Measurements from ENCODE around the gene TBRG4.
A peak's percentile ranks its signal among the peaks of the same experiment; 100 is the strongest.

The TBRG4 gene

GRCh38 chr7:45089341-45089891 is 22.1 kb downstream of the TBRG4 start:
- DNase-seq (ENCODE audit: low spot score) = peak; percentile 71

- peak; percentile 82 for DNase-seq (ENCODE audit: low spot score)
Observed at GRCh38 chr7:45088821-45089340, 22.6 kb downstream of the TBRG4 start, which contains the start of gene NACAD. NACAD (minus strand) TSS chr7:45088969; CDS start chr7:45088894, 75 bp downstream.

- DNase-seq (ENCODE audit: low spot score) = no peak
Observed at GRCh38 chr7:45088146-45088701, 23.3 kb downstream of the TBRG4 start.

DNA sequence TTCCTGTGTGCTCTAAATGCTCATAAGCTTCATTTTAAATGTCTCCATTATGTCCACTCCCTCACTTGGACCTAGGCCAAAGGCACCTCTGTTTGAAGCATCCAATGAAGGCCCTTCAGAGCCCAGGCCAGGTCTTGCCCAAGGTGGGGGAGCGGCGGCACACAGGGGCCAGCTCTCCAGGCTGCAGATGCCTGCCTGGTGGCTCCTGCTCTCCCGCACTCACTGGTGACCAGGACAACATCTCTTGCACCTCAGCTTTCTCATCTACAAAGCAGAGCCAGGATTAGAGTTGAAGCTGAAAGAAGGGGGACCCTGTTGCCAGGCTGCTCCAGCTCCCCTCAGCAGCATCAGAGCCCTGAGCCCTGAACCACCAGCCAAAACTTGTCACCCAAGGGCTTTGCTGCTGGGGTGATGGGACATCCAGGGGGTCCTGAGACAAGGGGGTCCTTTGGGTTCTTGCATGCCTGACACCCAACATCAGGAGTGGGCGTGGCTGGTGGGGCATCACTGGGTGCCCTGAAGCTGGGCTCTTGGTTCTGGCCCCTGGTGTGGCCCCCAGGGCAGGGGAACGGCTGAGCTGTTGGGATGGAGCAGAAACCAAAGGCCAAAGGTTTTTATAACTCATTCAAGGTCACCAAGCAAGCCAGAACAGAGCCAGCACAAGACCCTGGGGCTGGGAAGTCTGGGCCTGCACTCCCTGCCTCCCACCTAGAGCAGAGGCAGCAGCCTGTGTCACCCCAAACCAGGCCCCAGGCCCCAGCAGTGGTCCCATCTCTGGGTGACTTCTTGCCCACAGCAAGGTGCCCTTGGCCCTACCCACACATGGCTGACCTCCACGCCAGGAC is 24.0 kb downstream of the TBRG4 start:
- DNase-seq (ENCODE audit: low spot score) = no peak

DNA sequence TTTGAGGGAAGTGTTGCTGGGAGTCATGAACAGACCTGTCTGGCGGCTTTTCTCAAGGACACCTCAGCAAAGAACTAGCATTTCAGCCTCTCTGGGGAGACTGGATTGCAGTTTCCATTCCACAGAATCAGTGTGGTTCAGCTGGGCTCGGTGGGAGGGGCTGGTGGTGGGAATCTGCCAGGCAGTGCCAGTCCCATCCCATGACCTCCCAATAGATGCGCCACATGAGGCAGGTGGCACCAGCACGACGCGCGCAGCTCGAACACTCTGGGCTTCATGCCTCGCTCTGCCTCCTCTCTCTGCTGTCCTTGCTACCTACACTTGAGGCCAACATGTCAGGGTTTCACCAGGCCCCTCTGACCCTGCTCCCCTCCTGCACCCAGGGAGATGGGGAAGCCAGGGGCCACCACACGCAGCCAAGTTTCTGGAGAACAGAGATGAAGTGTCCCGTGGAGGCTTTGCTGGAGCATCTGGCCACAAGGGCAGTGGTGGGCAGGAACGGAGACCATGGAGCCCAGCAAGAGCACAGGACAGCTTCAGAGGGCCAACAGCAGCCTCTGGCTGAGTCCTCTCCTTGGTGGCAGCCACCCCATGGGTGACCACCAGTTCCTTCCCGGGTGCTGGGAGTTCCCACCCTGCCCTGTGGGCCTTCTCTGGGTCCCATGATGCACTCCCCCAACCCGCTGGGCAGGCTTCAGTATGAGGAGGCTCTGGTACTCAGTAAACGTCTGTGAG is 25.0 kb downstream of the TBRG4 start:
- no peak for DNase-seq (ENCODE audit: low spot score)

GRCh38 chr7:45085619-45086200 is 25.8 kb downstream of the TBRG4 start:
- no peak for DNase-seq (ENCODE audit: low spot score)

GRCh38 chr7:45084901-45085618 is 26.4 kb downstream of the TBRG4 start:
- DNase-seq (ENCODE audit: low spot score) = no peak

DNA sequence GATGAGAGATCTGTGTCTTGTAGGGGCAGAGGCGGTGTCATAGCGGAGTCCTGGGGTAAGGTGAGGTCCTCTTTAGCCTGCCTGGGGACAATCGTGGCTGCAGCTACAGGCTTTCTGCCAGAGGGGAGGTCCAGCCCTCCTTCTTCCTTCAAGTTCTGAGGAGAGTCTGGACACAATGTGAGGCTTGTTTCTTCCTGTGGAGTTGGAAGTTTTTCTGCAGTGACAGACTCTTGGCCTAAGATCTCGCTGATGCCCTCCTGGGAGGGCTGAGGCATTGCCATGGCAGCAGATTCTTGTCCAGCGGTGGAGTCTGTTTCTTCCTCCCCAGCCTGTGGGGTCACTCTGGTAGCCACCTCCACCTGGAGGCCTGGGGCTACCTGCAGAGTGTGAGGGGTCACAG is 27.2 kb downstream of the TBRG4 start:
- no peak for DNase-seq (ENCODE audit: low spot score)

- no peak for DNase-seq (ENCODE audit: low spot score)
Observed at GRCh38 chr7:45082831-45083331, 28.6 kb downstream of the TBRG4 start.

- DNase-seq (ENCODE audit: low spot score) = no peak
Observed at GRCh38 chr7:45082031-45082830, 29.3 kb downstream of the TBRG4 start.

DNA sequence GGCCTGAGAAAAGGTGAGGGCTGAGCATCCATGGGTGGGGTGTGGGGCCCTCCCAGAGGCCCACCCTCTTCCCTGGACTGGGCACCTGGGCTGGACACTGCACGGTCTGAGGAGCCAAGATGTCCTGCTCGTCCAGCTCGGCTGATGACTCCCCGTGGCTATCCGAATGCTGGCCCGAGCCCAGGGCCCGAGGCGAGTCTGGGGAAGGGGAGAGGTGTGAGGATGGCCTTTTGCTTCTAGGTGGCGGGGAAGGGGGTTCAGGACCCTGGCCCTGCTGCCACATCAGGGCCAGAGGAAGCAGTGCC is 29.9 kb downstream of the TBRG4 start:
- no peak for DNase-seq (ENCODE audit: low spot score)

DNA sequence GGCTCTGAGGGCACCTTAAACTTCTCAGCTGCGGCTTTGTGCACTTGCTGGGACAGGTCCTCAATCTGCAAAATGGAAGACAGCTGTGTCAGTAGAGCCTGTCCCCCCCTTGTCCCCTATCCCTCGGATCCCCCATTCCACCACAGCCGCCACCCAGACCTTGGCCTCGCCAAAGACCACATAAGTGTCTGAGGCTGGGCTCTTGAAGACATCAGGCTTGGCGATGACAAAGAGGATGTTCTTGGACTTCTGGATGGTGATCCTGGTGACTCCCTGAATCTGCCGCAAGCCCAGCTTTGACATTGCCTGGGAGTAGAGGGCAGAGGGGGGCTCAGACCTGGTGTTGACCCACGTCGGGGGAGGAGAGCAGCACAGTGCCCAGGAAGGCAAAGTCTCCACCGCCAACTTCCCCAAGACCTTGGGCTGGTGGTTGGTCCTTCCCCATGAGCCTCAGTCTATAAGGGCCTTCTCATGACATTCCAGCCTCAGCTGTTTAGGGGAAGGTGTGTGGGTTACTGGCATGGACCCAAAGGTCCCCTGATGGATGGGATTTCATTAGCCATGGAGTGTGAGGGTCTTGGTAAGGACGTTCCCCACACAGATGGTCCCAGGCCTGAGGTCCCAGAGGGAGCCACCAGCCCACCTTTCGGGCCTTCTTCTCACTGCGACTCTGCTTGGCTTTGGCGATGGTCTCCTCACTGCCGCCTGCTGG is 30.4 kb downstream of the TBRG4 start:
- DNase-seq (ENCODE audit: low spot score) = no peak

DNA sequence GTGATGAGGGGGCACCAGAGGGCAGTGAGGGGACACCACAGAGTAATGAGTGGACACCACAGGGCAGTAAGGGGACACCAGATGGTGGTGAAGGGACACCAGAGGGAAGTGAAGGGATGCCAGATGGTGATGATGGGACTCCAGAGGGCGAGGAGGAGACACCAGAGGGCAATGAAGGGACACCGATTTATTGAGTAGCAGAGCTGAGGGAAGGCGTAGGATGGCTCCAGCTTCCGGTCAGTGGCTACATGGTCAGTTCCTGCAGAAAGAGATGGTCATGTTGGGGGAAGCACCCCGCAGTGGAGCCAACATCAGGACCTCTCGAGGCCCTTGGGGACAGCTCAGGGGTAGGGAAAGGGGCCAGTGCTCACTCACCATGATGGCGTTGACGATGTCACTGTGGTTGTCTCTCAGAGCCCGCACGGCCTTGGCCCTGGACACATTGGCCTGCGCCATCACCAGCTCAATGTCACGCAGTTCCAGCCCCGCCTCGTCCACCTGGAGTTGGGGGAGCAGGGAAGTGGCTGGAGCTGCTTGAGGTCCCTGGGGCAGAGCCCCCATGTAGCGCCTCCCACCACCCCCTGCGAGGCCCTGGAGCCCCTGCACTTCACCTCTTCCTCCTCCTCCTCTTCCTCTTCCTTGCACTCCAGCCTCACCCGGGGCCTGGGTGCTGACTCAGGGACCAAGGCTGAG is 31.1 kb downstream of the TBRG4 start:
- DNase-seq (ENCODE audit: low spot score) = no peak

GRCh38 chr7:45078125-45078681 is 33.3 kb downstream of the TBRG4 start:
- no peak for DNase-seq (ENCODE audit: low spot score)

GRCh38 chr7:45077579-45077978 is 33.9 kb downstream of the TBRG4 start:
- DNase-seq (ENCODE audit: low spot score) = no peak

DNA sequence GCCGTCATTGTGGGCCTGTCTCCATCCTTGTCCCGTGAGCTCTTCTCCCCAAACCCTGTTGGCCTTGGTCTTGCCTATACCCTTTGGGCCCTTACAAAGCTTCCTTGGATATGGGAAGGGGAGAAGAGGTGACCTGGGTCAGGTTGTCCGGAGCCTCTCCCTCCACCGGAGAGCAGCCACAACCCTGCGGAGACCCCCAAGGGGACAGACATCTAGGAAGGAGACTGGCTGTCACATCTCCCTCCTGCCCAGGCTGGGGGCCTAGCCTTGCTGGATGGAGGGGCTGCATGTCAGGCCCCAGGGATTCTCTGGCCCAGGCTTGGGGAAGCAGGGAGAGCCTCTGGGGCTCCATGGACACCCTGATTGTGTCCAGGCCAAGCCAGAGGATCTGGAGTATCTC is 34.6 kb downstream of the TBRG4 start:
- DNase-seq (ENCODE audit: low spot score) = no peak

DNA sequence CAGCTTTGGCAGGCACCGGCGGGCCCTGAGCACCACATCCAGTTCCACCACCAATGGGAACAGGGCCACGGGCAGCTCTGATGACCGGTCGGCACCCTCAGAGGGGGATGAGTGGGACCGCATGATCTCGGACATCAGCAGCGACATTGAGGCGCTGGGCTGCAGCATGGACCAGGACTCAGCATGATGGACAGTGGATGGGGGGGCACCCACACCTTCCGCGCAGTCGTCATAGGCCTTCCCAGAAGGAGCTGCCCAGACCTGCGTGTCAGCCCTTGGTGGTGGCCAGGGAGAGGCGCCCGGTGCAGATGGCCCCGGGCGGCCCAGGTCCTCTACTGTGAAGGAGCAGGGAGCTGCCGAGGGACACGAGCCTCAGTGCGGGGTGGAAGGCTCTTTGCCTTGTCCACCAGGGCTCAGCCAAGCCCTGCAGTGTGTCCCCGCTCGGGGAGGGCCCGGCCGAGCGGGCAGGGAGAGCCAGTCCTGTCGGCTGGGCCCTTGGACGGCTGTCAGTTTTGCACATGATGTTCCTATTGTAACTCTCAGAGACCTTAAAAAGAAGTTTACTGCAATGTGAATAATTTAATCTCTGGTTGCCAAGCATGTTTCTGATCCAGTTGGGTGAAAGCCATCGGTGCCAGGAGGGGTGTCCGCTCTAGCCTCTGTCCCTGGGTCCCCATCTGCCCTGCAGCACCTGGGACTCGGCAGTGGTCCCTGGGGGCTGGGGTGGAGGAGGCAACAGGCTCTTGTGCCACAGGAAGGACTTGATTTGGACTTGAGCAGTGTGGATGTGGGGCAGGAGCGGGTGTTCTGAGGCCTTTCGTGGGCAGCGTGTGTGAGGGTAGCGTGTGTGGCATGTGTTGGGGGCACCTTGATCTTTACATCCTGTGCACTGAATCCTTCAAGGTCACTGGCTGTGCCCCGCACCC is 35.4 kb downstream of the TBRG4 start:
- DNase-seq (ENCODE audit: low spot score) = no peak

DNA sequence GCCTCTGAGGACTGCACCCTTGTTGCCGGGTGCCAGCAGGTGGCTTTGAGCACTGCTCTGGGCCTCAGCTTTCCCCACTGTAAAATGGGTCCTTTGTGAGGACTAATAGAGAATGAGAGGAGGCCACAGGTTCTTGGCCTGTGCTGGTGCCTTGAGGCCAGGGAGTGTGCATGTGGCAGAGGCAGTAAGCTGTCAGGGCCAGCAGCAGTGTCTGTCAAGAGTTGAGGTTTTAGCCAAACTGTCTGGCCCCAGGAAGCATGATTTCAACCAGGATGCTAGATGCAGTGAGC is 36.2 kb downstream of the TBRG4 start:
- no peak for DNase-seq (ENCODE audit: low spot score)
